Cardiac muscle cell (in vitro differentiated cells and primary cell): ENCODE results near the gene CDC27. TPM values are rescaled to one million over a fixed set of nuclear protein-coding genes. Genes with fewer than 3 reads are reported as not detected.

ENCODE experiments used
- DNase-seq, 2 donors: peaks; one replicate each; pipeline versions ENCODE4 v3.0.0 to v3.0.0-alpha.2; 2010 to 2017; ENCODE audit warnings: low read depth in 1 of 2, low spot score in 1 of 2
- H3K27ac ChIP-seq: fragments of 200-600 bp; sonication (generic); 2 replicates; pipeline ENCODE4 v1.5.1; 2016
- H3K27me3 ChIP-seq: fragments of 200-600 bp; sonication (generic); 2 replicates; pipeline ENCODE4 v1.6.0; 2016; ENCODE audit warnings: control low read depth
- H3K36me3 ChIP-seq: fragments of 200-600 bp; sonication (generic); 2 replicates; pipeline ENCODE4 v1.5.1; 2016; ENCODE audit warnings: control low read depth
- H3K4me1 ChIP-seq: fragments of 200-600 bp; sonication (generic); 2 replicates; pipeline ENCODE4 v1.8.1; 2017; ENCODE audit warnings: low read depth, mild to moderate bottlenecking, mixed run types
- H3K4me3 ChIP-seq: fragments of 200-600 bp; sonication (generic); 2 replicates; pipeline ENCODE4 v1.5.1; 2016; ENCODE audit warnings: mild to moderate bottlenecking
- H3K9me3 ChIP-seq: fragments of 200-600 bp; sonication (generic); 2 replicates; pipeline ENCODE4 v1.5.1; 2017; ENCODE audit warnings: low read depth, mild to moderate bottlenecking, control low read depth
- CTCF ChIP-seq: IDR thresholded peaks from 2 replicates; pipeline ENCODE4 v1.5.1; 2012; ENCODE audit warnings: low read depth, mild to moderate bottlenecking, low read length
- polyA plus RNA-seq: library from polyadenylated mRNA; unstranded; fragments of >200 nt; fragmentation: Nextera tagmentation; extraction: Ambion mirVana; gene quantifications from 2 replicates; pipeline ENCODE4 v1.2.1, GENCODE V29; 2016
- total RNA-seq: library from RNA; depleted of rRNA; stranded (reverse); fragments of >200 nt; gene quantifications from 2 replicates; pipeline ENCODE4 v1.2.3, GENCODE V29; 2016

CDC27 gene
- total RNA-seq: 54.5 and 85.4 TPM in 2 replicates
- polyA plus RNA-seq: 52.9 and 68.8 TPM in 2 replicates

- Histone ChIP-seq H3K27ac (peak within 1 kb of the TSS; percentile 99), H3K4me3 (peak within 1 kb of the TSS; percentile 53), H3K9me3 (no peaks in the 10 kb centered on the region), H3K27me3 (no peaks in the 10 kb centered on the region), H3K36me3 (no peaks in the 10 kb centered on the region), H3K4me1 (peaks cover 32% of the 10 kb centered on the region)
- DNase-seq: peak; percentile 98 to 100
- no peak for TF ChIP-seq CTCF
These were observed at the start of gene CDC27 for GRCh38 chr17:47188876-47189731. Gene CDC27, minus strand, starts transcription at chr17:47189295. Its CDS starts 123 bp downstream, at chr17:47189172.

GRCh38 chr17:47238321-47239010, 49.4 kb upstream of the CDC27 start:
- H3K9me3 ChIP-seq: no peaks in the 10 kb centered on the region
- no peaks in the 10 kb centered on the region for H3K27me3 ChIP-seq
- H3K27ac ChIP-seq: peak overlapping the region; percentile 75
- H3K4me1 ChIP-seq: peaks cover 14% of the 10 kb centered on the region
- H3K36me3 ChIP-seq: peaks cover 24% of the 10 kb centered on the region
- H3K4me3 ChIP-seq: no peak overlapping the region
- TF ChIP-seq CTCF: no peak
- no peak for DNase-seq

- DNase-seq: no peak
- H3K27ac ChIP-seq: no peak overlapping the region
- no peak for TF ChIP-seq CTCF
- no peaks in the 10 kb centered on the region for H3K27me3 ChIP-seq
- peaks cover 21% of the 10 kb centered on the region for H3K36me3 ChIP-seq
- peaks cover 14% of the 10 kb centered on the region for H3K4me1 ChIP-seq
- no peaks in the 10 kb centered on the region for H3K9me3 ChIP-seq
- H3K4me3 ChIP-seq: no peak overlapping the region
These were observed 48.7 kb upstream of the CDC27 start for GRCh38 chr17:47237841-47238240.

GRCh38 chr17:47235923-47236322, 46.8 kb upstream of the CDC27 start:
- no peak for TF ChIP-seq CTCF
- Histone ChIP-seq H3K9me3 (no peaks in the 10 kb centered on the region), H3K4me1 (peaks cover 14% of the 10 kb centered on the region), H3K4me3 (no peak overlapping the region), H3K27ac (no peak overlapping the region), H3K36me3 (peaks cover 13% of the 10 kb centered on the region), H3K27me3 (no peaks in the 10 kb centered on the region)
- DNase-seq: no peak

- Histone ChIP-seq H3K27me3 (no peaks in the 10 kb centered on the region), H3K9me3 (no peaks in the 10 kb centered on the region), H3K4me3 (no peak overlapping the region), H3K27ac (no peak overlapping the region), H3K4me1 (peaks cover 15% of the 10 kb centered on the region), H3K36me3 (peaks cover 13% of the 10 kb centered on the region)
- TF ChIP-seq CTCF: no peak
- no peak for DNase-seq
These were observed 46.4 kb upstream of the CDC27 start for GRCh38 chr17:47235506-47235905.
